Hepatocyte (in vitro differentiated cells): ENCODE data around the gene SPAG16.

Source experiments
- EZH2 ChIP-seq: fragments of 200-600 bp; sonication (generic); IDR thresholded peaks from 2 replicates; pipeline ENCODE4 v1.6.1; 2016; ENCODE audit warnings: antibody characterized with exemption, mild to moderate bottlenecking, borderline replicate concordance
- EZH2phosphoT487 ChIP-seq: fragments of 200-600 bp; sonication (generic); IDR thresholded peaks from one replicate; pipeline ENCODE4 v1.6.1; 2018; ENCODE audit warnings: antibody characterized with exemption, mild to moderate bottlenecking, low read depth, moderate library complexity; ENCODE audit not compliant: unreplicated experiment, severe bottlenecking
- TF ChIP-seq, protein P1 (sequence below): fragments of 200-600 bp; sonication (generic); IDR thresholded peaks from 2 replicates; pipeline ENCODE4 v1.5.1; 2016; ENCODE audit warnings: antibody characterized with exemption, mild to moderate bottlenecking; ENCODE audit not compliant: poor library complexity

DNA sequence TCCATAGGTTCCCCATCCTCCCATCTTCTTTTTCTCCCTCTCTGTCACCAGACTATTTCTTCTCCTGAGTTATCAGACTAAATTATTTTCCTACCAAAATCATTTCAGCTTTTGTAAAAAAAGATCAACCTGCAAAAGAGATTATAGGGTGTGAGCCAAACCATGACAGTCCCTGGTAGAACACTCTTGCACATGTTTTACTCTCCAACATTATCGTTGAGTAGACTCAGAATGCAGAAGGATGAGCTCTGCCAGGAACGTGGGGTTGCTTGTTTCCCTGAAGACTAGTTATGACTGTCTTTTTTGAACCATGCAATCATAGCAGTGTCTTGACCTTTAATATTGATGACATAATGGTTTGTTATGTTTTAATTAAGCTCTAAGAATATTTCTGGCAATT lies 766.5 kb downstream of the SPAG16 start:
- TF ChIP-seq, protein P1, sequence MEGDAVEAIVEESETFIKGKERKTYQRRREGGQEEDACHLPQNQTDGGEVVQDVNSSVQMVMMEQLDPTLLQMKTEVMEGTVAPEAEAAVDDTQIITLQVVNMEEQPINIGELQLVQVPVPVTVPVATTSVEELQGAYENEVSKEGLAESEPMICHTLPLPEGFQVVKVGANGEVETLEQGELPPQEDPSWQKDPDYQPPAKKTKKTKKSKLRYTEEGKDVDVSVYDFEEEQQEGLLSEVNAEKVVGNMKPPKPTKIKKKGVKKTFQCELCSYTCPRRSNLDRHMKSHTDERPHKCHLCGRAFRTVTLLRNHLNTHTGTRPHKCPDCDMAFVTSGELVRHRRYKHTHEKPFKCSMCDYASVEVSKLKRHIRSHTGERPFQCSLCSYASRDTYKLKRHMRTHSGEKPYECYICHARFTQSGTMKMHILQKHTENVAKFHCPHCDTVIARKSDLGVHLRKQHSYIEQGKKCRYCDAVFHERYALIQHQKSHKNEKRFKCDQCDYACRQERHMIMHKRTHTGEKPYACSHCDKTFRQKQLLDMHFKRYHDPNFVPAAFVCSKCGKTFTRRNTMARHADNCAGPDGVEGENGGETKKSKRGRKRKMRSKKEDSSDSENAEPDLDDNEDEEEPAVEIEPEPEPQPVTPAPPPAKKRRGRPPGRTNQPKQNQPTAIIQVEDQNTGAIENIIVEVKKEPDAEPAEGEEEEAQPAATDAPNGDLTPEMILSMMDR: no peak
- TF ChIP-seq EZH2 (no peak), EZH2phosphoT487 (no peak)
